NCI-H1694 (cell line): ENCODE results near the gene WNT5A.

ENCODE experiments used
- DNase-seq: peaks from one replicate; lab custom pipeline; 2025; lab: John Stamatoyannopoulos, UW

The WNT5A gene

GRCh38 chr3:55481744-55482495, 5.2 kb downstream of the WNT5A start:
- DNase-seq, result no peak

GRCh38 chr3:55480911-55481743, 6.0 kb downstream of the WNT5A start:
- no peak for DNase-seq

- no peak for DNase-seq
Measured at GRCh38 chr3:55477306-55478303, 9.5 kb downstream of the WNT5A start.

- no peak for DNase-seq
Measured at GRCh38 chr3:55476515-55476914, 10.6 kb downstream of the WNT5A start.

GRCh38 chr3:55474213-55474632, 12.9 kb downstream of the WNT5A start:
- no peak for DNase-seq

GRCh38 chr3:55473788-55474187, 13.3 kb downstream of the WNT5A start:
- DNase-seq, result no peak

- DNase-seq, result no peak
Measured at GRCh38 chr3:55471522-55472280, 15.4 kb downstream of the WNT5A start.

- no peak for DNase-seq
Measured at GRCh38 chr3:55471084-55471483, 16.0 kb downstream of the WNT5A start.

GRCh38 chr3:55469957-55470526, 17.1 kb downstream of the WNT5A start:
- no peak for DNase-seq

GRCh38 chr3:55468251-55468650, 18.9 kb downstream of the WNT5A start:
- no peak for DNase-seq

GRCh38 chr3:55467099-55467498, 20.0 kb downstream of the WNT5A start:
- DNase-seq, result no peak

GRCh38 chr3:55466526-55466925, 20.6 kb downstream of the WNT5A start:
- no peak for DNase-seq

- DNase-seq, result no peak
Measured at GRCh38 chr3:55461896-55462295, 25.2 kb downstream of the WNT5A start.

GRCh38 chr3:55459838-55460237, 27.3 kb downstream of the WNT5A start:
- DNase-seq, result no peak

GRCh38 chr3:55458181-55458790, 28.8 kb downstream of the WNT5A start:
- no peak for DNase-seq

GRCh38 chr3:55455915-55456314, 31.2 kb downstream of the WNT5A start:
- no peak for DNase-seq

- no peak for DNase-seq
Measured at GRCh38 chr3:55454611-55455010, 32.5 kb downstream of the WNT5A start.

GRCh38 chr3:55453886-55454496, 33.1 kb downstream of the WNT5A start:
- no peak for DNase-seq

- no peak for DNase-seq
Measured at GRCh38 chr3:55452886-55453285, 34.2 kb downstream of the WNT5A start.

- DNase-seq, result no peak
Measured at GRCh38 chr3:55449527-55449926, 37.6 kb downstream of the WNT5A start.
